Stimulated activated CD8-positive, alpha-beta memory T cell treated with anti-CD3 and anti-CD28 coated beads, Interleukin-15, amount 100 ng/mL, for 4 hours (primary cell): ENCODE measurements around the gene ULK2.

Experiments used
- DNase-seq, 2 donors: peaks; one replicate each; pipeline ENCODE4 v3.0.0-alpha.2; 2020; ENCODE audit warnings: low read depth in 2 of 2

ULK2 gene

GRCh38 chr17:19726631-19727376 is 140.9 kb downstream of the ULK2 start:
- no peak for DNase-seq

GRCh38 chr17:19725486-19725885 is 142.2 kb downstream of the ULK2 start:
- no peak for DNase-seq

DNA sequence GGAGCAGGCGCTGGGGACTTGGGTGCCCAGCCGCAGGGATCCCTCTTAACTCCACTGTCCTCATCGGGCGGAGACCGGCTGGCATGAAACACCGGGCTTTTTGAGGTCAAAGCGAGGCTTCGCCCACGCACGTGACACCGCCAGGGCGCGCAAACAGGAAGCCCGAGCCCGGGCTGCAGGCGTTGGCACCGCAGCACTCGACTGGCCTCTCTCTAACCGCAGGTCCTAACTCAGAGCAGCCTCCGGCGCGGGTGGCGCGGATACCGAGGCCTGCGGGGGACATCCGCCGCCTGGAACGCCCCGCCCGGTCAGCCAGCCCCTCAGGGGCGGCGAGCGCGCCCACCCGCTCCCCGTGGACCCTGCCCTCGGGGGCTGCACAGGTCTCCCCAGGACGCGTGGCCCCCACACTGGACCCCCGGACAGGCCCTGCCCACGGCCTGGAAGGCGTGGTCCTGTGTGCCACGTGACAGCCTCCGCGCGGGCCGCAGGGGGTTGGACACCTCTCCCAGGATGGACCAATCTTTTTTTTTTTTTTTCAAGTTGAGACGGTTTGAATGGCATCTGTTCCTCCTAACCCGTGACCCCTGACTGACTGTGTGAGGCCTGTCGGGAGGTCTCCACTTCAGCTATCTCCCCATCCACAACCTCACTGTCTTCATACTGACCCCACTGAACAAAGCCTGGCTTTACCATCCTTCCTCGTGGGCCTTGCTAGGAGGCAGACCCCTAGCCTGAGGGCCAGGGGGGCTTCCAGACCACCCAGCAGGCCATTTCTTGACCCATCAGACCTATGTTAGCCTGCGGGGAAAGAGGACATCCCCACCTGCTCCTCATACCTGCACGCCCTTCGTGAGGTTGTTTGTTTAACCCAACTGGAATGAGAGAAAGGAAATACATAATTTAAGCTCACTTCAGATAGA is 143.0 kb downstream of the ULK2 start:
- peak; percentile 8 to 32 for DNase-seq

DNA sequence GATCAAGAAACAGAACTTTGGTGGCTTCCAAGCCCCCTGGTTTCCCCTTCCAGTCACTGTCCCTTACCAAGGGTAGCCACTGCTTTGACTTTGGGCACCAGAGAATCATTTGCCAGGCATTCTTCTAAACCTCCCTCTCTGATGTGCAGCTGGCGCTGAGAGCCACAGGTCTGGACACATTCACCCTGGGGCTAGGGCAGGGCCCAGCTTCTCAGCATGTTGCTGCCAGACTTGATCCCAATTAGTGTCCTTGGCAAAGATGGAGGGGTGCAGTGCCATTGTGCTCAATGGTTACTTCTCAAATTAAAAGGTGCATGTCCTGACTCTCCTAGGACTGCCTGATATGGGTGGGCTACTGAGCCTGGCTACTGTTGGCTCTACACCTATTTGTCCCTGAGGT is 143.8 kb downstream of the ULK2 start:
- DNase-seq, result no peak
